Caco-2 (cell line): ENCODE measurements around the gene RBFOX1. TPM values are rescaled to one million over a fixed set of nuclear protein-coding genes. Genes with fewer than 3 reads are reported as not detected.

Experiments
- BruUV-seq: library from RNA; stranded (reverse); fragments of 400-500 nt; replicated peaks from 2 replicates; lab custom pipeline; 2021; lab: Mats Ljungman, UMichigan
- CTCF ChIA-PET: fragments of 300-600 bp; sonication (Branson Sonifier 250); formaldehyde crosslinking; loops from one replicate; lab custom pipeline; 2022; ENCODE audit warnings: antibody characterized with exemption; lab: Charles Lee
- POLR2A ChIA-PET: fragments of 300-600 bp; sonication (Branson Sonifier 250); formaldehyde crosslinking; loops from one replicate; lab custom pipeline; 2022; ENCODE audit warnings: antibody characterized with exemption; lab: Charles Lee
- DNase-seq, 2 experiments: peaks; one replicate each; pipeline versions ENCODE4 v3.0.0 to v3.0.0-alpha.2; 2020 to 2022
- H3K27me3 ChIP-seq: replicated peaks from 2 replicates; pipeline ENCODE4 v1.6.0; 2011; ENCODE audit warnings: low read length; ENCODE audit not compliant: control insufficient read depth, insufficient read depth
- H3K36me3 ChIP-seq: 2 replicates; pipeline ENCODE4 v1.5.1; 2011; ENCODE audit warnings: low read length; ENCODE audit not compliant: control insufficient read depth, insufficient read depth
- H3K4me1 ChIP-seq: fragments of 250-450 bp; sonication (Bioruptor Pico); 2 replicates; pipeline ENCODE4 v1.5.1; 2020; ENCODE audit warnings: mild to moderate bottlenecking
- H3K4me3 ChIP-seq: 2 replicates; pipeline ENCODE4 v1.5.1; 2011; ENCODE audit warnings: low read depth, mild to moderate bottlenecking, control low read depth, low read length
- H3K9me3 ChIP-seq: fragments of 250-450 bp; sonication (Bioruptor Pico); 2 replicates; pipeline ENCODE4 v1.5.1; 2020; ENCODE audit warnings: mild to moderate bottlenecking, moderate library complexity
- H3K27ac Mint-ChIP-seq: one replicate; pipeline ENCODE4 v1.8.0; 2022; ENCODE audit warnings: mixed read lengths; ENCODE audit not compliant: unreplicated experiment
- H3K27me3 Mint-ChIP-seq: one replicate; pipeline ENCODE4 v1.8.0; 2022; ENCODE audit warnings: mixed read lengths; ENCODE audit not compliant: insufficient read depth, unreplicated experiment
- H3K36me3 Mint-ChIP-seq: one replicate; pipeline ENCODE4 v1.8.0; 2022; ENCODE audit warnings: mild to moderate bottlenecking, mixed read lengths; ENCODE audit not compliant: insufficient read depth, unreplicated experiment
- H3K4me1 Mint-ChIP-seq: one replicate; pipeline ENCODE4 v1.8.0; 2022; ENCODE audit warnings: low read depth, mixed read lengths; ENCODE audit not compliant: unreplicated experiment
- H3K4me3 Mint-ChIP-seq: one replicate; pipeline ENCODE4 v1.8.0; 2022; ENCODE audit warnings: mild to moderate bottlenecking, moderate library complexity, mixed read lengths; ENCODE audit not compliant: unreplicated experiment
- H3K9me3 Mint-ChIP-seq: one replicate; pipeline ENCODE4 v1.8.0; 2022; ENCODE audit warnings: mixed read lengths; ENCODE audit not compliant: unreplicated experiment
- intact Hi-C: fragments of 100-400 bp; cut with micrococcal nuclease; formaldehyde crosslinking; loops from one replicate; pipeline ENCODE4 v1.10.0; 2022; ENCODE audit not compliant: unreplicated experiment
- total RNA-seq: library from RNA; stranded (reverse); gene quantifications from 2 replicates; pipeline ENCODE4 v1.2.3, GENCODE V29; 2022
- TF ChIP-seq, protein P1 (sequence below), 2 experiments: fragments of 200-600 bp in 1 of 2; IDR thresholded peaks; 1 replicate in 1 of 2; 2 replicates in 1 of 2; pipeline versions ENCODE4 v1.5.1 to v1.8.0; 2011 to 2022; ENCODE audit warnings: antibody characterized with exemption in 1 of 2, control low read depth in 1 of 2, inconsistent platforms in 1 of 2, low read depth in 1 of 2, low read length in 1 of 2, mild to moderate bottlenecking in 1 of 2, moderate library complexity in 1 of 2; ENCODE audit not compliant: insufficient read depth in 1 of 2, severe bottlenecking in 1 of 2, unreplicated experiment in 1 of 2

The RBFOX1 gene
- total RNA-seq, 1 experiment from 2014 or later = 0.91 TPM

DNA sequence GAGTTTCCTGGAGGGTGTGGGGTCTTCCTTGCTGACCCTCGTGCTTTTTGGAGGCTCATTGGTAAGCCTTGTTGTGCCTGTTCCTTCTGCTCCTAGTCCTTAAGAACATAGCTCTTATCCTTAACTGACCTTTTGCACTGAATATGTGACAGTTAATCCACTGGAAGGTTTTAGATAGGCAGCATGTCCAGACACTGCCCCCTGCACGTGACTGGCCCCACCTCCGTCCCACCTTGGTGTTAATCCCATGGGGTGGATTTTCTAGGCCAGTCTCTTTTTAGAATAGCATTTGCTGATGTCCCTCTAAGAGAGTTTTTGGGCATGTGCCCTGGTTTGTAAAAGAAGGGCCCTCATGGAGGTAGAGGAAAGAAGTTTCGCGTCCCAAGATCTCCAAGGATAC lies 58.3 kb downstream of the RBFOX1 start:
- no peaks in the 10 kb centered on the region for H3K36me3 Mint-ChIP-seq
- TF ChIP-seq, protein P1, sequence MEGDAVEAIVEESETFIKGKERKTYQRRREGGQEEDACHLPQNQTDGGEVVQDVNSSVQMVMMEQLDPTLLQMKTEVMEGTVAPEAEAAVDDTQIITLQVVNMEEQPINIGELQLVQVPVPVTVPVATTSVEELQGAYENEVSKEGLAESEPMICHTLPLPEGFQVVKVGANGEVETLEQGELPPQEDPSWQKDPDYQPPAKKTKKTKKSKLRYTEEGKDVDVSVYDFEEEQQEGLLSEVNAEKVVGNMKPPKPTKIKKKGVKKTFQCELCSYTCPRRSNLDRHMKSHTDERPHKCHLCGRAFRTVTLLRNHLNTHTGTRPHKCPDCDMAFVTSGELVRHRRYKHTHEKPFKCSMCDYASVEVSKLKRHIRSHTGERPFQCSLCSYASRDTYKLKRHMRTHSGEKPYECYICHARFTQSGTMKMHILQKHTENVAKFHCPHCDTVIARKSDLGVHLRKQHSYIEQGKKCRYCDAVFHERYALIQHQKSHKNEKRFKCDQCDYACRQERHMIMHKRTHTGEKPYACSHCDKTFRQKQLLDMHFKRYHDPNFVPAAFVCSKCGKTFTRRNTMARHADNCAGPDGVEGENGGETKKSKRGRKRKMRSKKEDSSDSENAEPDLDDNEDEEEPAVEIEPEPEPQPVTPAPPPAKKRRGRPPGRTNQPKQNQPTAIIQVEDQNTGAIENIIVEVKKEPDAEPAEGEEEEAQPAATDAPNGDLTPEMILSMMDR (IDR thresholded peaks at IDR 0.05; ENCODE audit: insufficient read depth in 1 of 2, low read depth in 1 of 2, low read length in 1 of 2, severe bottlenecking in 1 of 2, unreplicated experiment in 1 of 2) = no peak
- CTCF ChIA-PET = no interaction called here

DNA sequence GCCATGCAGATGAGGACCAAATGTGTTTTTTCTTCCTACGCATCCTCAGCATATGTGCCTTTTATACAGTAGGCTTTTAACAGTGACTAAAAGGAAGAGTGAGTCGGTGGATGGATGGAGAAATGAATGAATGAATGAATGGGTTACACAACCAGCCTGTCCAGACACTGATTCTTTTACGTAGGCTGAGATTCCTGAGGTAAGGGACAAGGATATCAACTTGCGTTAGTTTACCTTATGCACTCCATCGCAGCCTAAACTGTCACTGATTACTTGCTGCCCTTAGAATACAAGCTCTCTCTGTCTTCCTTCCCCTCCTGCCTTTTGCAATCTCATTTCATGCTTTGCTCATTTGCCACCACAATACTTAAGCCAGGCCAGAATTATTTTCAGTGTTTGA lies 59.0 kb downstream of the RBFOX1 start:
- Mint-ChIP-seq H3K27me3 (peaks cover 5% of the 10 kb centered on the region), H3K9me3 (no peaks in the 10 kb centered on the region), H3K4me3 (no peak overlapping the region), H3K27ac (no peak overlapping the region), H3K4me1 (no peaks in the 10 kb centered on the region), H3K36me3 (no peaks in the 10 kb centered on the region)
- ChIA-PET POLR2A (no interaction called here), CTCF (no interaction called here)
- no peak for DNase-seq
- no peaks in the 10 kb centered on the region for H3K4me1 ChIP-seq
- intact Hi-C loops = no loop called here
- no peaks in the 10 kb centered on the region for H3K9me3 ChIP-seq
- no peaks in the 10 kb centered on the region for H3K36me3 ChIP-seq
- TF ChIP-seq, protein P1 (IDR thresholded peaks at IDR 0.05; ENCODE audit: insufficient read depth in 1 of 2, low read depth in 1 of 2, low read length in 1 of 2, severe bottlenecking in 1 of 2, unreplicated experiment in 1 of 2) = no peak
- no TSS peak for BruUV-seq
- no peaks in the 10 kb centered on the region for H3K27me3 ChIP-seq
- no peak overlapping the region for H3K4me3 ChIP-seq

More for the DNA sequence above, 58.3 kb downstream of the RBFOX1 start:
- H3K27me3 Mint-ChIP-seq = peaks cover 5% of the 10 kb centered on the region
- BruUV-seq = no TSS peak
- no peak overlapping the region for H3K4me3 Mint-ChIP-seq
- no peaks in the 10 kb centered on the region for H3K9me3 ChIP-seq
- no peaks in the 10 kb centered on the region for H3K27me3 ChIP-seq
- no peak for DNase-seq
- H3K4me1 ChIP-seq = no peaks in the 10 kb centered on the region
- no peak overlapping the region for H3K4me3 ChIP-seq
- H3K4me1 Mint-ChIP-seq = no peaks in the 10 kb centered on the region
- H3K9me3 Mint-ChIP-seq = no peaks in the 10 kb centered on the region
- POLR2A ChIA-PET = no interaction called here
- H3K36me3 ChIP-seq = no peaks in the 10 kb centered on the region
- H3K27ac Mint-ChIP-seq = no peak overlapping the region
- intact Hi-C loops = no loop called here

DNA sequence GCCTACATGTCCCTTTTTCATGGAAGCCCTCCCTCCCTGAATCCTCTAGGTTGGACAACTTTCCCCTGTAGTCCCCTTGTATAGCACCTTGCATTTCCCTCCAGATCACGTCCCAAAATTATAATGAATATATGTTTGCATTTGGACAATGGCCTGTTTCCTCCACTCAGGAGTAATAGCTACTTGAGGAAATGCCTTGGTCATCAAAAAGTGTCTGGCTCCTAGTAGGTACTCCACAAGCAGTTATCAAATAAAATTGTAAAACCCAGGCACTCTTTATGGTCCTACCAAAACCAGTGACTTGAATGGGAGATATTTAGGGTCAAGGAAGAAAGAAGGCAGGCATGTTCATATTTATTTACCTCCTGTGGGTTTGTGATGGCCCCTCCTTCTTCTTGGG lies 59.6 kb downstream of the RBFOX1 start:
- BruUV-seq = no TSS peak
- Mint-ChIP-seq H3K27ac (no peak overlapping the region), H3K4me1 (no peaks in the 10 kb centered on the region), H3K36me3 (no peaks in the 10 kb centered on the region), H3K4me3 (no peak overlapping the region), H3K9me3 (no peaks in the 10 kb centered on the region), H3K27me3 (peaks cover 5% of the 10 kb centered on the region)
- Histone ChIP-seq H3K9me3 (no peaks in the 10 kb centered on the region), H3K4me1 (no peaks in the 10 kb centered on the region), H3K36me3 (no peaks in the 10 kb centered on the region), H3K4me3 (no peak overlapping the region), H3K27me3 (no peaks in the 10 kb centered on the region)
- CTCF ChIA-PET = no interaction called here
- DNase-seq = no peak
- POLR2A ChIA-PET = no interaction called here
- TF ChIP-seq, protein P1 (IDR thresholded peaks at IDR 0.05; ENCODE audit: insufficient read depth in 1 of 2, low read depth in 1 of 2, low read length in 1 of 2, severe bottlenecking in 1 of 2, unreplicated experiment in 1 of 2) = no peak
- intact Hi-C loops = no loop called here
